ENCODE results near the gene PDE8A. TPM values are rescaled to one million over a fixed set of nuclear protein-coding genes. Genes with fewer than 3 reads are reported as not detected.
"Not testable (repeated sequence)": the region's sequence is repeated elsewhere in the genome, so short reads cannot be mapped to it uniquely, and the experiment has no call there.

Gene PDE8A
- total and polyA plus RNA-seq, 2 of the 4 experiments (the other 2 are of a cell fraction), result 32.4 to 35.9 TPM

GRCh38 chr15:85173630-85174029, 192.0 kb downstream of the PDE8A start:
- DNase-seq; POLR2A ChIA-PET (ENCODE audit: unreplicated experiment); BruUV-seq (replicated peaks): not testable (repeated sequence)

More at GRCh38 chr15:85173630-85174029, 192.0 kb downstream of the PDE8A start:
- H3K18ac ChIP-seq (ENCODE audit: low read depth, low read length); H3K9me1 ChIP-seq (ENCODE audit: insufficient read depth, low read length); H3K27me3 ChIP-seq (ENCODE audit: control insufficient read depth, insufficient read depth, low read length); CTCF ChIA-PET; H2AFZ ChIP-seq (replicated peaks; ENCODE audit: low read length, poor library complexity); H3K4me3 ChIP-seq (ENCODE audit: insufficient read depth, low read depth, low read length); H3K36me3 ChIP-seq (ENCODE audit: control insufficient read depth, insufficient read depth, low read length); H3K4me2 ChIP-seq (ENCODE audit: low read depth, low read length); H2BK5ac ChIP-seq (ENCODE audit: low read depth, low read length, poor library complexity, severe bottlenecking); H4K8ac ChIP-seq (ENCODE audit: low read depth in 2 of 2, low read length in 2 of 2); H2BK120ac ChIP-seq (ENCODE audit: low read depth, low read length); H2BK15ac ChIP-seq (ENCODE audit: low read depth, low read length); H3K27ac ChIP-seq (ENCODE audit: insufficient read depth, low read length); intact Hi-C loops (cut with micrococcal nuclease); H3K4me1 ChIP-seq (ENCODE audit: control insufficient read depth, insufficient read depth, low read length); H3K56ac ChIP-seq (ENCODE audit: extremely low read depth, insufficient read depth, low read length); H2AK5ac ChIP-seq (ENCODE audit: low read depth, low read length); H2AK9ac ChIP-seq (replicated peaks; ENCODE audit: low read depth, low read length, poor library complexity); ATAC-seq (ENCODE audit: low read depth); H2BK20ac ChIP-seq (ENCODE audit: low read depth, low read length); H3K79me1 ChIP-seq (ENCODE audit: low read depth in 1 of 2, low read length in 2 of 2); H3K9ac ChIP-seq (ENCODE audit: low read depth, low read length); H3K4ac ChIP-seq (ENCODE audit: low read depth, low read length); H4K5ac ChIP-seq (ENCODE audit: low read depth, low read length); H4K91ac ChIP-seq (ENCODE audit: insufficient read depth, low read depth, low read length); dilution Hi-C loops (cut with HindIII; ENCODE audit: low sequenced_read_pairs, unreplicated experiment); H3K23ac ChIP-seq (ENCODE audit: low read depth, low read length); H4K20me1 ChIP-seq (ENCODE audit: insufficient read depth, low read length): not testable (repeated sequence)
- H3K9me3 ChIP-seq (ENCODE audit: control insufficient read depth, insufficient read depth, low read length), result peaks cover 17% of the 10 kb centered on the region
- in situ Hi-C loops (cut with MboI; ENCODE audit: low sequenced_read_pairs), result loop anchor here (25.0 kb wide), 1 partner anchor 114 kb away; no protein-coding TSS in a partner anchor
- H3K14ac ChIP-seq (replicated peaks; ENCODE audit: low read depth, low read length), result 0 out of 2 replicates have a peak overlapping the region, but pooled peaks have one; percentile 41
- WGBS, 2 experiments (ENCODE audit: extremely low coverage in 2 of 2, insufficient read length in 1 of 2), result no CpG with 5 or more reads among the region's 5 CpGs
